Astrocyte of the cerebellum (primary cell): ENCODE data around the gene SAT2.

ENCODE experiments used
- DNase-seq: peaks from one replicate; pipeline ENCODE4 v3.0.0-alpha.2; 2011; ENCODE audit warnings: low read depth
- H3K4me3 ChIP-seq: 2 replicates; pipeline ENCODE4 v1.5.1; 2011; ENCODE audit warnings: mild to moderate bottlenecking, low read depth, low read length, moderate library complexity
- CTCF ChIP-seq: IDR thresholded peaks from 2 replicates; pipeline ENCODE4 v1.5.1; 2012; ENCODE audit warnings: low read length, low read depth, moderate library complexity, mild to moderate bottlenecking; ENCODE audit errors: missing control alignments
- in situ Hi-C: cut with HindIII; loops from 2 replicates; pipeline ENCODE4 v1.10.0; 2017; ENCODE audit warnings: low sequenced_read_pairs

SAT2 gene

GRCh38 chr17:7627250-7628121 is at the start of gene SAT2:
Gene SAT2 (minus strand): TSS chr17:7627821. CDS start chr17:7627635, 186 bp downstream.
- DNase-seq, result peak; percentile 84
- TF ChIP-seq CTCF, result no peak
- in situ Hi-C loops, result no loop called here
- H3K4me3 ChIP-seq, result peak within 1 kb of the TSS; percentile 79

DNA sequence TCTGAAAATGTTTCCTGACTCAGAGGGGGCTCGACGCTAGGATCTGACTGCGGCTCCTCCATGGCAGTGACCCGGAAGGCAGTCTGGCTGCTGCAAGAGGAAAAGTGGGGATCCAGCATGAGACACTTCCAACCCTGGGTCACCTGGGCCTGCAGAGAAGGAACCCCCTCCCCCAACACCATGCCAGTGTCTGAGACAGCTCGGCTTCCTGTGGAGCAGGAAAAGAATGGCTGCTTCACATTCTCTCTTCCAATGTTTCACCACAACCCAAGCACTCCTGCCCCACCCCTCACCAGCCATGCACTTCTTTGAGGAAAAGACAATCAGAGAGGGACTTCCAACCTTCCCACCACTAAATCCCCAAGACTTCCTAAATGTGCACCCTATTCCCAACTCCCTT is 48.9 kb upstream of the SAT2 start:
- in situ Hi-C loops, result no loop called here
- no peak for DNase-seq
- H3K4me3 ChIP-seq, result no peak overlapping the region
- no peak for TF ChIP-seq CTCF

DNA sequence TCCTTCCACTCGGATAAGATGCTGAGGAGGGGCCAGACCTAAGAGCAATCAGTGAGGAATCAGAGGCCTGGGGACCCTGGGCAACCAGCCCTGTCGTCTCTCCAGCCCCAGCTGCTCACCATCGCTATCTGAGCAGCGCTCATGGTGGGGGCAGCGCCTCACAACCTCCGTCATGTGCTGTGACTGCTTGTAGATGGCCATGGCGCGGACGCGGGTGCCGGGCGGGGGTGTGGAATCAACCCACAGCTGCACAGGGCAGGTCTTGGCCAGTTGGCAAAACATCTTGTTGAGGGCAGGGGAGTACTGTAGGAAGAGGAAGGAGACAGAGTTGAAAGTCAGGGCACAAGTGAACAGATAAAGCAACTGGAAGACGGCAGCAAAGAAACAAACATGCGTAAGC is 47.3 kb upstream of the SAT2 start:
- H3K4me3 ChIP-seq, result no peak overlapping the region
- DNase-seq, result no peak
- no peak for TF ChIP-seq CTCF
- in situ Hi-C loops, result no loop called here

DNA sequence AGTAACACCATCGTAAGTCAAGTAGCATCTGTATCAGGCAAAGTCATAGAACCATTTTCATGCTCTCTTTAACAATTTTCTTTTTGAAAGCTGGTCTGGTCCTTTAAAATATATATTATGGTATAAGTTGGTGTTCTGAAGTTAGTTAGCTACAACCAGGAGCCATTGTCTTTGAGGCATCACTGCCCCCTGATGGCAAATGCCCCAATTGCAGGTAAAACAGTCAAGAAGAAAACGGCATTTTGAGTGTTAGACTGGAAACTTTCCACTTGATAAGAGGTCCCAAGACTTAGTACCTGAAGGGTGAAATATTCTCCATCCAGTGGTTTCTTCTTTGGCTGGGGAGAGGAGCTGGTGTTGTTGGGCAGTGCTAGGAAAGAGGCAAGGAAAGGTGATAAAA is 45.6 kb upstream of the SAT2 start:
- TF ChIP-seq CTCF, result peak; percentile 40
- no peak for DNase-seq
- in situ Hi-C loops, result no loop called here
- no peak overlapping the region for H3K4me3 ChIP-seq

DNA sequence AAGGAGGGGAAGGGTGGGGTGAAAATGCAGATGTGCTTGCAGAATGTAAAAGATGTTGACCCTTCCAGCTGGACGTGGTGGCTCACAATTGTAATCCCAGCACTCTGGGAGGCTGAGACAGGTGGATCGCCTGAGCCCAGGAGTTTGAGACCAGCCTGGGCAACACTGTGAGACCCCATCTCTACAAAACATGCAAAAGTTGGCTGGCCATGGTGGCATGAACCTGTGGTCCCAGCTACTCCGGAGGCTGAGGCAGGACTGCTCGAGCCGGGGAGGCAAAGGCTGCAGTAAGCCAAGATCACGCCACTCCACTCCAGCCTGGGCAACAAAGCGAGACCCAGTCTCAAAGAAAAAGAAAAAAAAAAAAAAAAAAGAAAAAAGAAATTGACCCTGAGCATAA is 40.9 kb upstream of the SAT2 start:
- in situ Hi-C loops, result no loop called here
- DNase-seq, result no peak
- H3K4me3 ChIP-seq, result no peak overlapping the region
- no peak for TF ChIP-seq CTCF

- no peak overlapping the region for H3K4me3 ChIP-seq
- in situ Hi-C loops, result no loop called here
- no peak for TF ChIP-seq CTCF
- no peak for DNase-seq
Measured at GRCh38 chr17:7667656-7668406, 40.2 kb upstream of the SAT2 start.
